ENCODE data around the gene NFXL1.
"Not testable (repeated sequence)": the region's sequence is repeated elsewhere in the genome, so short reads cannot be mapped to it uniquely, and the experiment has no call there.

NFXL1 gene

GRCh38 chr4:47914220-47914925 is at the start of gene NFXL1:
TSS of gene NFXL1 (minus strand) at chr4:47914583. CDS start at chr4:47914203, 380 bp downstream.
- DNase-seq, result peak; percentile 99

- no peak for DNase-seq
Measured at GRCh38 chr4:47954677-47955076, 40.3 kb upstream of the NFXL1 start.

DNA sequence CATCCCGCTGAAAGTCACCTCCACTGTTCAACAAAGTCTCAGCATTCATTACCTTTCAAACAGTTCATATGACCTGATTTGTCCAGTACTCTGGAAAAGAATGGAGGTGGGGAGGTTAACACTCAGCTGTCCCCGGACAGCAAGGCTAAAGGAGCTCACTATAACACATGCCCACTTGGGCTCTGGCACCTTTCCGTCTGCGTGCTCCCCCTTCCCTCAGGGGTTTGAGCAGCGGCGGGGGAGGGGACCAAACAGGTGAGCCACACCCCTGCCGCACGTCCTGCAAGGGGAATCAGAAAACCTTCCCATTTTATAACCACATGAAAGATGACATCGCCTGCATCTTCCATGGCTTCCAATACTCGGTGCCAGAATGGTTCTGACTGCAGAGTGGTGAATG is 39.9 kb upstream of the NFXL1 start:
- no peak for DNase-seq

- no peak for DNase-seq
Measured at GRCh38 chr4:47945930-47946726, 31.7 kb upstream of the NFXL1 start.

- DNase-seq, result no peak
Measured at GRCh38 chr4:47942081-47942819, 27.9 kb upstream of the NFXL1 start.

- DNase-seq, result no peak
Measured at GRCh38 chr4:47939456-47939855, 25.1 kb upstream of the NFXL1 start.

GRCh38 chr4:47936336-47936735 is 22.0 kb upstream of the NFXL1 start:
- no peak for DNase-seq

DNA sequence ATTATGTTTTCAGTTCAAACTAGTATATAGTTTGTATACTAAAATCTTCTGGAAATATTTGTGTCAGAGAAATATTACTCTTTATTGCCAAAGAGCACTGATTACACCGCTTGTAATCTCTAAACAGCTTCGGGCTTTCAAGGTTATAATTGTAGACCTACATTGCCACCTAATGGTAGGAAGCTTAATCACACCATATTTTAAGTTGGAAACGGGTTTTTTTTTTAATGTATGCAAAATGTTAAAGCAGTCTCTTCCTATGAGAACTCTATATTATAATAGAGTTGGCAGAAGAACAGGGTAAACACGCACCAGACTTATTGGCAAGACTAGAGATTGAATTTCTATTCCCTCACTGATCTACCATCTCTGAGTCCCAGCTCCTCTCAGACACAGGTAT is 19.5 kb upstream of the NFXL1 start:
- DNase-seq, result no peak

- no peak for DNase-seq
Measured at GRCh38 chr4:47930971-47931804, 16.8 kb upstream of the NFXL1 start.

GRCh38 chr4:47929682-47930201 is 15.4 kb upstream of the NFXL1 start:
- no peak for DNase-seq

DNA sequence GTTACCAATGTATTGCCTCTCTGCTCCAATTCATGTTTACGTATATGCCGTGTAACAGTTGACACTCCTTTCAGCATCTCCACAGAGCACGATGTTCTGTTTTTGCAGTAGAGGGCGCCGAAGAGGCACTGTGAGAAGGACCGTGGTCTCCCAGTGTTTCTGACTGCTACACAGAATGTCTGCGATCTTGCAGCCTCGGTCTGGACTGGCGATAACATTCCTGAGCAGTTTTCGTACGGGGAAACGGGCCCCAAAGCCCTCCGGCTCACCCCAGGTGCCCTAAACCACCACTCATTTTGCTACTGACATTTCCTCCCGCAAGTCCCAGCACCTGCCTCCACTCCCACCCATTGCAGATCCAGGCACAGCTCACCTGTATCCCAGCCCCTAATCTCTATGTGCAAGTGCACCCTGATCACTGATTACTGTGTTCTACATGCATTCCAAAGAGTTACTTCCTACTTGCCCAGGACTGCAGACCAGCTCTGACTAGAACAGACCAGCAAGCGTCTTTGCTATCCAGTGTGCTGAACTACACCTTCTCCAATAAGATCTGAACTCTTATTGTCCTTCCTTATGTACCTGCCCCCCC is 12.4 kb upstream of the NFXL1 start:
- peak; percentile 42 for DNase-seq

DNA sequence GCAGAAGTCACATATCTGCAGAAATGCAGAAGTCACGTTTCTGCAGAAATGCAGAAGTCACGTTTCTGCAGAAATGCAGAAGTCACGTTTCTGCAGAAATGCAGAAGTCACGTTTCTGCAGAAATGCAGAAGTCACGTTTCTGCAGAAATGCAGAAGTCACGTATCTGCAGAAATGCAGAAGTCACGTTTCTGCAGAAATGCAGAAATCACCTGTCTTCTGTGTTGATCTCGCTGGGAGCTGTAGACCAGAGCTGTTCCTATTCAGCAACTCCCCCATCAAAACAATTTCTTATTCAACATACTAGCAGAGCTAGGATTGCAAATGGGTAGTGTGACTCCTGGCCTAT is 8.9 kb upstream of the NFXL1 start:
- DNase-seq, result not testable (repeated sequence)

DNA sequence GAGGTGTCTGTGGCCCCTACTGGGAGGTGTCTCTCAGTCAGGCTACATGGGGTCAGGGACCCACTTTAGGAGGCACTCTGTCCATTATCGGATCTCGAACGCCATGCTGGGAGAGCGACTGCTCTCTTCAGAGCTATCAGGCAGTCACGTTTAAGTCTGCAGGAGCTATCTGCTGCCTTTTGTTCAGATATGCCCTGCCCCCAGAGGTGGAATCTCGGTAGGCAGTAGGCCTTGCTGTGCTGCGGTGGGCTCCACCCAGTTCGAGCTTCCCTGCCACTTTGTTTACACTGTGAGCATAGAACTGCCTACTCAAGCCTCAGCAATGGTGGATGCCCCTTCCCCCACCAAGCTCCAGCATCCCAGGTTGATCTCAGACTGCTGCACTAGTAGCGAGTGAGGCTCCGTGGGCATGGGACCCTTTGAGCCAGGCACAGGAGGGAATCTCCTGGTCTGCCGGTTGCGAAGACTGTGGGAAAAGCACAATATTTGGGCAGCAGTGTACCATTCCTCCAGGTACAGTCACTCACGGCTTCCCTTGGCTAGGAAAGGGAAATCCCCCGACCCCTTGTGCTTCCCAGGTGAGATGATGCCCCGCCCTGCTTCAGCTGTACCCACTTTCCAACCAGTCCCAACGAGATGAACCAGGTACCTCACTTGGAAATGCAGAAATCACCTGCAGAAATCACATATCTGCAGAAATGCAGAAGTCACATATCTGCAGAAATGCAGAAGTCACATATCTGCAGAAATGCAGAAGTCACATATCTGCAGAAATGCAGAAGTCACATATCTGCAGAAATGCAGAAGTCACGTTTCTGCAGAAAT is 8.3 kb upstream of the NFXL1 start:
- DNase-seq, result not testable (repeated sequence)

DNA sequence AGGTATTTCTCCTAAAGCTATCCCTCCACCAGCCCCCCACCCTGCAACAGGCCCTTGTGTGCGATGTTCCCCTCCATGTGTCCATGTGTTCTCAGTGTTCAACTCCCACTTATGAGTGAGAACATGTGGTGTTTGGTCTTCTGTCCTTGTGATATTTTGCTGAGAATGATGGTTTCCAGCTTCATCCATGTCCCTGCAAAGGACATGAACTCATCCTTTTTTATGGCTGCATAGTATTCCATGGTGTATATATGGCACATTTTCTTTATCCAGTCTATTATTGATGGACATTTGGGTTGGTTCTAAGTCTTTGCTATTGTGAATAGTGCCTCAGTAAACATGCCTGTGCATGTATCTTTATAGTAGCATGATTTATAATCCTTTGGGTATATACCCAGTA is 2.8 kb upstream of the NFXL1 start:
- not testable (repeated sequence) for DNase-seq

- DNase-seq, result no peak
Measured at GRCh38 chr4:47915378-47915777, 995 bp upstream of the NFXL1 start.

- DNase-seq, result no peak
Measured at GRCh38 chr4:47914926-47915237, 499 bp upstream of the NFXL1 start.

GRCh38 chr4:47913861-47914219 is 543 bp downstream of the NFXL1 start:
- peak; percentile 69 for DNase-seq

DNA sequence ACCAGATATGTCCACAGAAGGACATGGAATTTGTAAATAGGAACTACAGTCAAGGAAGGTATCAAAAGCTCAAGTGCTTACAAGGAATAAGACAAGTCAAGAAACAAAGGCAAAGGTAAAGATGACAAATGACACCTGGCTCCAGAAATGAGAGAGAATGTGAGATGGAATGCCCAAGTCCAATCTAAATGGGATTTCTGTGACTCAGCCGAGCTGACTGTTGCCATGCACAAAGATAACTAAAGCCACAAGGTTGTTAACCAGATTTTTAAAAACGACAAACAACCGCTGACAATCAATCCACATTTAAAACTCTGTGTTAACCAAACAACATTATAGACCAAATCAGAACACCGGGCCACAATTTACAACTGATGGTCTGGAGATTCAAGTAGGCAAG is 1.1 kb downstream of the NFXL1 start:
- DNase-seq, result no peak

DNA sequence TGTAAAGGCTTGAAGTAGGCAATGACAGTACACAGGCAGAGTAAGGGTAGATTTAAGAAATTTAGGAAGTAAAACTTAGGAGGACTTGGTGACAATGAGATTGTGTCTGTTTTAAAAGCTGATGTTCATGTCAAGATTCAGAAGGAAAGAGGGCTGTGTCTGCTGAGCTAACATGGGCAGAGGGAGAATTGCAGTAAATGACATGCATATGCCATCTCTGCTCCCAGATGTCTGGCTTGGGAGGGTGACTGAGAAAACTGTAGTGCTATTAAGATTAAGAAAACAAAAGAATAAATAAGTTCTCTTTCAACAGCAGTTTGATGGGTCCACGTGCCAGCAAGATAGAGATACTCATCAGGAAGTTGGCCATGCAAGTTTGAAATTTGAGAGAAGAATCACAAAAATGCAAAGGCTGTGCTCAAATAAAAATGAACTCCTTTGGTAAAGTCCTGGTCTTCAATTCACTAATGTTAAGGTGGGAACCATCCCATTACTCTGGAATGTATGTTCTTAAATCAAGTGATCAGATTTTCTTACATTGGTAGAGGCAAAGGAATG is 7.2 kb downstream of the NFXL1 start:
- no peak for DNase-seq

DNA sequence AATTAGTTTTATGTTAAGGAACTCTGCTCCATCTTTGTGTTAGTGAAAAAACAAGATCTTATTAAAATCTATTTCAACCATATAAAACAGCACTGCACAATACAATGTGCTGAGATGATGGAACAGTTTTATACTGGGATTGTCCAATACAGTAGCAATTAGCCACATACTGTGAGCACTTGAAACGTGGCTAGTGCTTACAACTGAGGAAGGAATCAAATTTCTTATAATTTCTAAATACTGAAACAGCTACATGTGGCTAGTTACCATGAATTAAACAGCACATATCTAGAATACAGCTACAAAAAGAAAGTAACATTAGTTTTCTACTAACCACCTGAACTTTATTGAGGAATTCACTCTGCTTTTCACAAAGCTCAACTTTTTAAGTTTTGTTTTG is 14.7 kb downstream of the NFXL1 start:
- no peak for DNase-seq

DNA sequence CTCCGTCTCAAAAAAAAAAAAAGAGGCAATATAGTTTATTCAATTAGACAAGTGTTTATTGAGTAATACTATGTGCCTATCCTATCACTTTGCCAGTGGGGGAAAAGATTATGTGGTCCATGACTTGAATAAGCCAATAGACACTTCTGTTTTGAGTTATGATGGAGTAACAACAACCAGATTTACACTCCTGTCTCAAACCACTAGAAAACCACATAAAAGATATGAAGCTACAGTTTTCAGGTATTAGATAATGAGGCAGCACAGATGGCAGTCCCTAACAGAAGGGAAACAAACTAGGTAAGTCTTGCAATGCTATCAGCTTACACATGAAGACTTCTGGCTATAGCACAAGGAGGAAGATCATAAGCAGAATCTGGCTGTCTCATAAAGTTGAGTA is 22.5 kb downstream of the NFXL1 start:
- no peak for DNase-seq

All from femur (tissue), 1 donor.